C4-2B (cell line): ENCODE data around the gene WASF1.
"Not testable (repeated sequence)": the region's sequence is repeated elsewhere in the genome, so short reads cannot be mapped to it uniquely, and the experiment has no call there.

Experiments used
- H3K27ac ChIP-seq: fragments of 450-650 bp; 2 replicates; pipeline ENCODE4 v1.5.1; 2017
- CTCF ChIP-seq: fragments of 450-650 bp; conservative IDR thresholded peaks from 2 replicates; pipeline ENCODE4 v1.5.1; 2017; ENCODE audit warnings: mild to moderate bottlenecking
- ZFX ChIP-seq: fragments of 450-650 bp; IDR thresholded peaks from 2 replicates; pipeline ENCODE4 v1.6.1; 2017

Gene WASF1

GRCh38 chr6:110130362-110130761, 49.1 kb downstream of the WASF1 start:
- H3K27ac ChIP-seq, result no peak overlapping the region
- no peak for TF ChIP-seq CTCF
- TF ChIP-seq ZFX, result no peak

- H3K27ac ChIP-seq, result no peak overlapping the region
- no peak for TF ChIP-seq ZFX
- no peak for TF ChIP-seq CTCF
Observed at GRCh38 chr6:110128418-110128817, 51.1 kb downstream of the WASF1 start.

- no peak overlapping the region for H3K27ac ChIP-seq
- no peak for TF ChIP-seq ZFX
- TF ChIP-seq CTCF, result no peak
Observed at GRCh38 chr6:110125361-110125760, 54.1 kb downstream of the WASF1 start.

GRCh38 chr6:110121655-110122054, 57.8 kb downstream of the WASF1 start:
- not testable (repeated sequence) for H3K27ac ChIP-seq

GRCh38 chr6:110116258-110116657, 63.2 kb downstream of the WASF1 start:
- H3K27ac ChIP-seq, result no peak overlapping the region
- no peak for TF ChIP-seq CTCF
- TF ChIP-seq ZFX, result no peak

- TF ChIP-seq ZFX, result no peak
- no peak for TF ChIP-seq CTCF
- no peak overlapping the region for H3K27ac ChIP-seq
Observed at GRCh38 chr6:110114004-110114403, 65.5 kb downstream of the WASF1 start.

GRCh38 chr6:110105296-110105695, 74.2 kb downstream of the WASF1 start:
- H3K27ac ChIP-seq, result no peak overlapping the region
- TF ChIP-seq ZFX, result no peak
- no peak for TF ChIP-seq CTCF

- TF ChIP-seq CTCF (no peak), ZFX (no peak)
Observed at GRCh38 chr6:110103260-110103659, 76.2 kb downstream of the WASF1 start.

More at GRCh38 chr6:110103260-110103659, 76.2 kb downstream of the WASF1 start:
- no peak overlapping the region for H3K27ac ChIP-seq
